HG03045 (cell line): ENCODE measurements around the gene PIK3R2.
"Not testable (repeated sequence)": the region's sequence is repeated elsewhere in the genome, so short reads cannot be mapped to it uniquely, and the experiment has no call there.

Experiments
- ATAC-seq: cut with Tn5 transposase; IDR thresholded peaks from one replicate; pipeline ENCODE4 v1.9.1; 2021; ENCODE audit warnings: mild to moderate bottlenecking, moderate library complexity; ENCODE audit not compliant: unreplicated experiment

Gene PIK3R2

GRCh38 chr19:18198374-18198773 lies 45.4 kb downstream of the PIK3R2 start:
- ATAC-seq, result no peak

- no peak for ATAC-seq
Measured at GRCh38 chr19:18202397-18202777, 49.4 kb downstream of the PIK3R2 start.

GRCh38 chr19:18202778-18203407 lies 49.9 kb downstream of the PIK3R2 start:
- ATAC-seq, result no peak

- ATAC-seq, result no peak
Measured at GRCh38 chr19:18203408-18203862, 50.5 kb downstream of the PIK3R2 start.

GRCh38 chr19:18203863-18204393 lies 51.0 kb downstream of the PIK3R2 start, which contains the start of gene RAB3A:
Gene RAB3A (minus strand): TSS chr19:18204042. CDS start chr19:18202740, 1,302 bp downstream.
- ATAC-seq, result peak; percentile 86

GRCh38 chr19:18204394-18205199 lies 51.6 kb downstream of the PIK3R2 start:
- peak; percentile 21 for ATAC-seq

GRCh38 chr19:18205200-18205892 lies 52.4 kb downstream of the PIK3R2 start:
- ATAC-seq, result no peak

GRCh38 chr19:18206018-18206417 lies 53.1 kb downstream of the PIK3R2 start:
- ATAC-seq, result no peak

- no peak for ATAC-seq
Measured at GRCh38 chr19:18208098-18208951, 55.4 kb downstream of the PIK3R2 start.

- not testable (repeated sequence) for ATAC-seq
Measured at GRCh38 chr19:18209912-18210311, 56.9 kb downstream of the PIK3R2 start.

GRCh38 chr19:18211683-18212082 lies 58.7 kb downstream of the PIK3R2 start:
- no peak for ATAC-seq

- no peak for ATAC-seq
Measured at GRCh38 chr19:18214779-18215433, 61.9 kb downstream of the PIK3R2 start.

- ATAC-seq, result no peak
Measured at GRCh38 chr19:18216789-18217188, 63.8 kb downstream of the PIK3R2 start.

- ATAC-seq, result no peak
Measured at GRCh38 chr19:18218159-18218558, 65.2 kb downstream of the PIK3R2 start.

GRCh38 chr19:18218600-18218999 lies 65.6 kb downstream of the PIK3R2 start:
- no peak for ATAC-seq
